IPS-NIHi11 (cell line): ENCODE data around the gene TAAR9.
"Not testable (repeated sequence)": the region's sequence is repeated elsewhere in the genome, so short reads cannot be mapped to it uniquely, and the experiment has no call there.

Experiments
- DNase-seq: peaks from one replicate; pipeline ENCODE4 v3.0.0; 2012; ENCODE audit warnings: mixed read lengths, low spot score

The TAAR9 gene

DNA sequence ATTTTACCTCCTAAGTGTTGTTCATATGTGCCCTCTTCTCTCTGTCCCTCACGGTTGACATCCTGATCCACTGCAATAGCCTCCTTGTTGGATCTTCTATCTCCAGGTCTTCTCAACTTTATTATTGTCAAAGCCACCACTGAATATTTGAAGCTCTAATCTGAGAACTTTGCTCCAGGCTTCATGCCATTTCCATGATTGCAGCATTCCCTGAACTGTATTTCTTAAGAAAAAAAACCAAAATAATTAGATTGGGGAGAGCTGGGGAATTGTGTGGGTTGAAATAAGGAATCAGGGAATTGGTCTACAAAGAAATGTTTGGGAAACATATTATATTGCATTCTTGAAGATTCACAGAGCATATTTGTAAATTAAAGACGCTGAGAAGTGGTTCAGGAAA lies 22.7 kb upstream of the TAAR9 start:
- DNase-seq, result no peak

DNA sequence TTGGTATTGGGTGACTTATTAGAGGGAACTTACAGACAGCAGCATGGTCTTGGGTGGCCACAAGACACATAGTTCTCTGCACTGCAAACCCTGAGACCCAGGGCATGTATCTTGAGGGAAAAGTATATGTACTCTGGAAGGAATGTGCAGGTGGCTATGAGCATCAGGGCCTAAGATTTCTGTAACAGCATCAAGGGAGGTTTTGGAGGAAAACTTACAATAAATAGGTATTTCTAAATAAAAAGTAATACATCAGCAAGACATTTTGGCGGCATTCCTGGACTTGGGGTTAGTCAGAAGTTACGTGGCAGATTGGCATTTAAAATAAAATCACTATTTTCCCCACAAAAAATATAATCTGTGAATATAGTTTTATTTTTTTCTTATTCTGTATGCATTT lies 17.1 kb upstream of the TAAR9 start:
- no peak for DNase-seq

DNA sequence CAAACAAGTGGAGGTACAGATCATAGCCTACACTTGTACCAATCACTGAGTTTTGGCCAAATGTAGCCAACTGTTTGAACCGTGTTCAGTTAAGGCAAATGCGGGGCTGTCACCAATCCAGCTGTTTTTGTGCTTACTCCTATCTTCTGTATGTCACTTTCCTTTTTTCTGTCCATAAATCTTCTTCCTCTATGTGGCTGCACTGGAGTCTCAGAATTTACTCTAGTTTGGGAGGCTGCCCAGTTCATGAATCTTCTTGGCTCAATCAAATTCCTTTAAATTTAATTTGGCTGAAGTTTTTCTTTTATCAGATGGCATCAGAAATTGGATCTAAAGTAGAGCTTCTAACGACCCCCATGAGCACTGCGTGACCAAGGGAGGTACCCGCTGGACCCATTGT lies 13.4 kb upstream of the TAAR9 start:
- DNase-seq, result no peak

DNA sequence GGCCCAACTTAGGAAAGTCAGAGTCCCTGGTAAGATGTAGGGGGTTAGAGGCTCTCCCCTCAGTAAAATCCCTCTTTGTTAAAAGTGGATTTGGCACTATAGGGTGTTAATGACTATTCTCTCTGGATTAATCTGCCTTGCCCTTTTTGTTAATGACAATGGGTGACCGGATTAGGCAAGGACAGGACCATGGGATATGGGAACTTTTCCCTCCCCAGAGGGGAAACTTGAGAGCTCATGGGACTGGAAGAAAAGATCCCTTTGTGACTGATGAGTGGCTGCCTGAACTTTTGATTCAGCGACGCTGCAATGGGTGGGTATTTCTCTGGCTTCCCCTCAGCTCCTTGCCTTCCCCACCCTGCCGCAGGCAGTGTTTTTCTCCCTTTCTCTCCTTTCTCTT lies 12.2 kb upstream of the TAAR9 start:
- no peak for DNase-seq

DNA sequence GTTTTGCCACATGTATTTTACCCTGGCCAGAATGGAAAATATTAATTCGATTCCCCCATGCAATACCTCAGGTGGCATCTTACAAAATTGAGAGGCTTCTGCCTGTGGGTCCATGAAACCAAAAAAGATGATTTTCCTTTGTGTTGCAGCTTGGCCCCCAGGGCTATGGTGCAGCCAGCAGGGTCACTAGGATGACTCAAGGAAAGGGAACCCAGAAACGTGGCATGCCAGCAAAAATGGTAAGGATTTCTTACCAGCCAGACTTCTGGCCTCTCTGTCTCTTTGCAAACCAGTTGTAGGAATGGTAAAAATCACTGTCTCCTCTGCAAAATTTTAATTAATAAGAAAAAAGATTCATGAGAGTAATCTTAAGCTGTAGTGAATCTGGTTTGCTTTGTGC lies 11.6 kb upstream of the TAAR9 start:
- DNase-seq, result no peak

DNA sequence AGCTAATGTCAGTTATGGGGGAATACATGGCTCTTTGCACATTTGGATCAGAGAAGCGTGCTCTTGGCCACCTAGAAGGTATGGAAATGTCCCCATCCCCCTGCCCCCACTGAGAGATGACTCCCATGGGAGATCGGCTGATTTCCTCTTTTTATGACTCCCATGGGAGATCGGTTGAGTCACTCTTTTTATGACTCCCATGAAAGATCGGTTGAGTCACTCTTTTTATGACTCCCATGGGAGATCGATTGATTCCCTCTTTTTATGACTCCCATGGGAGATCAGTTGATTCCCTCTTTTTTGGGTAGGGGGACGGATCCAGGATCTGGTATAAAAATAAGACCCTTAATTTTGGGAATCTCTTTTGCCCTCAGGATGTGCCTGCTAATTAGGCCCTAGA lies 10.3 kb upstream of the TAAR9 start:
- DNase-seq, result no peak

DNA sequence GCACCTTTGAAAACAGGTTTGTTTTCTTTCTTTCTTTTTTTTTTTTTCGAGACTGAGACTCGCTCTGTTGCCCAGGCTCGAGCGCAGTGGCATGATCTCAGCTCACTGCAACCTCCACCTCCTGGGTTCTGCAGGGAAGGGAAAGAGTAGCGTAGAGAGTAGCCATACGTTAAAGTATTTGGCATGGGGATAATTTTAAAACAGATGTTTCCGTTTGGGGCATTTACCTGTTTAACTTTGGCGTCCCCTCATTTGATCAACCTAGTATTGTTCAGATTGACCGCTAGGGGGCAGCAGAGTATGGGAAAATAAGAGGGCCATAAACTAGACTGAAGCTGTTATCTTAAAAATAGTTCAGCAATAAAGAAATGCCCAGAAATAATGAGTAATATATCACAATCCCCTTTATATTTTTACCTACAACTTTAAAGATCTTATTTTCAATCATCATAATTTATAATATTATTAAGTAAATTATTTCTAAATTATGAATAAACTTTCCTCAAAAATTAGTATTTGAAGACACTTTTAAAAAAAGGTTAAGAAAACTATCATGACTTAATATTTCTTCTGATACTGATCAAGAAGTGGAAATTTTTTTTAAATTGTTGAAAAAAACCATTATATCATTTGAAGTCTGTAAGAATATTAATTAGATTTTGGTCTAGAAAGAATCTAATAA lies 7.6 kb upstream of the TAAR9 start:
- peak; percentile 45 for DNase-seq

DNA sequence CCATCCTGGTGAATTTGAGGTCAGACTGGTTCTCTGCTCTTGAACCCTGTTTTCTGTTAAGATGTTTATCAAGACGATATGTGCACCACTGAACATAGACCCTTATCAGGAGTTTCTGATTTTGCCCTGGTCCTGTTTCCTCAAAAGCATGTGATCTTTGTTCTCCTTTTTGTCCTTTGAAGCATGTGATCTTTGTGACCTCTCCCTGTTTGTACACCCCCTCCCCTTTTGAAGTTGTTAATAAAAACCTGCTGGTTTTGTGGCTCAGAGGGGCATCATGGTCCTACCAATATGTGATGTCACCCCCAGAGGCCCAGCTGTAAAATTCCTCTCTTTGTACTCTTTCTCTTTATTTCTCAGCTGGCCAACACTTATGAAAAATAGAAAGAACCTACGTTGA lies 3.5 kb upstream of the TAAR9 start:
- DNase-seq, result not testable (repeated sequence)

DNA sequence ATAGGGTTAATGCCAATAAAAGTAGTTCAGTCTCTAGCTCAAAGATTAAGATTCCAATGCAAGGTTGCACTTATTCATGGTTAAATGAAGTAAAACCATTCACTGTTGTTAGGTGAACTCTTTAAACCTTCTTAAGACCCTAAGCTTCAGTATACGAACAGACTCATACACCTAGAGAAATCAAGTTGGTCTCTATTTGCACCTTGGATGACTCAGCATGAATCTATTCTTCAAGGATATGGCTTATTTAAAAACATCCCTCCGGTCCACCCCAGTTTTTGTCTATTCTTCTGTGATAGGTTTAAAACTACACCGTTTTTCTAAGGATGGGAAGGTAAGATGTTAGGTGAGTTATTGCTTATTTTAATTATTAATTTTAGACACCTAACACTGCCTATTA lies 932 bp upstream of the TAAR9 start:
- no peak for DNase-seq

DNA sequence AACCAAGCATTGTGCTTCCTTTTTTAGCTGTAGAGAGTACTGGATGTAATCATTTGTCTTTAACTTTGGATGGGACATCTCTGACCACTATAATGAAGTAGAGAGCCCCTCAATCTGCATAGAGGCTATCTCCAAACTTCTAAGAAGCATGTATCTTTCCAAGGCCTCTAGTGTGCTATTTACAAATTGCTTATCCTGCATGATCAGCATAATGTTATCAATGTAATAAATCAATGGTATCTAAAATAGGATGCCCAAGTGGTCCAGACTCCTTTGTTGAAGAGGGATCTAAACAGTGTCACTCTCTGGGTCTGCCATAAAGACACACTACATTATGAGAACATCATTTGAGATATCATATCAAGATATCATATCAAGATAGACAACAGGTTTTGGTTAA lies 6.7 kb downstream of the TAAR9 start:
- DNase-seq, result no peak

DNA sequence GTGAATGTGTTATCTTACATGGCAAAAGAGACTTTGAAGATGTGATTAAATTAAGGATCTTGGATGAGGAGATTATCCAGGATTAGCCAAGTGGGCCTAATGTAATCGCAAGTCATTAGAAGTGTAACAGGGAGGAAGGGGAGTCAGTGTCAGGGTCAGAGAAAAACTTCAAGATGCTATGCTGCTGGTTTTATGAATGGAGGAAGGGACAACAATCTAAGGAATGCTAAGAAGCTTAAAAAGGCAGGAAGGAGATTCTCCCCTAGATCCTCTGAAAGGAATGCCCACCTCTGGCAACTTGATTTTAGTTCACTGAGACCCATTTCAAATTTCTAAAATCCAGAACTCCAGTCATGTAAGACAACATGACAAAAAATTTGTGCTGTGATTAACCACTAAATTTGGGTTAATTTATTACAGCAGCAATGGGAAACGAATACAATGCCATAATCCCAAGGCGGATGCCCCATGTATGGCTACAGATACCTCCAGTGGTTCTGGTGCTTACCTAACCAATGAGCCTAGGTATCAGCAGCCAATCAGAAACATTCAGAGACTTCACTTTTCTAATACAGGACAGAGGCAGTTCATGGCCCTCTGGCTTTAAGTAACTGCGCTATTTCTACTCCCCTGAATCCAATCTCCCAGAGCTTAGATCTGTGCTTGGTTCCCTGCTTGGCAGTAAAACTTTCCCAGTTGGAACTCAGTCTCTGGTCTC lies 10.8 kb downstream of the TAAR9 start:
- no peak for DNase-seq

DNA sequence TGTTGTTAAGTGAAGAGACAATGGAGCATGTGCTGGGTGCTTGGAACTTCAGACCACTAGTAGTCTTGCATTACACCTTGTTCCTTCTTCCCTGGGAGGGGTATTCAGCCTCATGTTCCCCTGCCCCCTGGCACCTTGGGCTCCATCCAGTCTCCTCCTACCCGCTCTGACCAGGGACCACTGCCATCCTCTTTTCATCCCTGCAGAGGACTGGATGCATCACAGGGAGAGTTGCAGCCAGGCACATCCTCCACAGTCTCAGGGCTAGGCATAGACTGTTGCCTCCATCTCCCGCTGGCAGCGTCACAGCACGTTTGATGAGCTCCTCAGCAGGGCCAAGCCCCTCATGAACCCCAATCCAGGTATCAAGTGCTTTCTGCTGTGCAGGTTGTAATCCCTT lies 13.1 kb downstream of the TAAR9 start:
- no peak for DNase-seq

DNA sequence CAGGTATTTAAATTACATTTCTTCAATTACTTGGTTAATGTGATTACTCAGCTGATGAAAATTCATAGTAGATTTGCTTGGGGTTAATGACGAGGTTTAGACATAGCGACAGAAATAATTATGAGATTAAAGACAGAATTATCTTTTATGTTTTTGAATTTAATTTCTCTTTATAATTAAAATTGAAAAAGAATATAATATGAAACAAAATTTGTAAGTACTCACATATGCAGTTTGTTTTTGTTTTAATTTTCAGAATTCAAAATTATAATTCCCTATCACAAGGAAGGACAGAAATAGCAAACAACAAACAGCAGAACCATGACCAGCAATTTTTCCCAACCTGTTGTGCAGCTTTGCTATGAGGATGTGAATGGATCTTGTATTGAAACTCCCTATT lies 14.3 kb downstream of the TAAR9 start, which contains the start of gene TAAR8:
Gene TAAR8, plus strand, starts transcription at position 301 of the 400 bp plus-strand sequence. Its CDS starts 21 bp downstream, at position 322.
- no peak for DNase-seq

DNA sequence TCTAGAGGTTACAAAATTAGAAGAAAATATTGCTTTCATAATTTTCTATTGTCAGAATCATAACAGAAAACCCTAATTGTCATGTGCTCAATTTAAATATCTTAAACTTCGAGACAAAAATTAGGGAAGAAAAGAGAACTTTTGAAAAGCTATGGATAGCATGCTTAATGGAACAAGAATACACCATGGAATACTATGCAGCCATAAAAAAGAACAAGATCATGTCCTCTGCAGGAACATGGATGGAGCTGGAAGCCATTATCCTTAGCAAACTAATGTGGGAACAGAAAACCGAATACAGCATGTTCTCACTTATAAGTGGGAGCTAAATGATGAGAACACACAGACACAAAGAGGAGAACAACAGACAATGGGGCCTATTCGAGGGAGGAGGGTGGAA lies 22.0 kb downstream of the TAAR9 start:
- DNase-seq, result not testable (repeated sequence)

DNA sequence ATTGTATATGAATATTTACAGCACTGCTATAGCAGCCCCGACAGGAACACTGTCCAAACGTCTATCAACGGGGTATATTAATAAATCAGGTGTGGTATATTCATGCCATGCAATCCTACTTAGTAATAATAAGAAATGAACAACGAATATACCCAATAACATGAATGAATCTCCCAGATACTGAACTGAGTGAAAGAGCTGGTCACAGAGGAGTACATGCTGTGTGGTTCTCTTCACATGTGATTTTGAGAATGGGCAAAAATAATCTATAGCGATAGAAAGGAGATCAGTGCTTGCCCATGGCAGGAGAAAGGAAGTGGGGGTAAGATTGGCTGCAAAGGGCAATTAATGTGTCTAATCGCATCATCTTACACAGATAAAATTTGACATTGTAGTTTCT lies 28.3 kb downstream of the TAAR9 start:
- no peak for DNase-seq

DNA sequence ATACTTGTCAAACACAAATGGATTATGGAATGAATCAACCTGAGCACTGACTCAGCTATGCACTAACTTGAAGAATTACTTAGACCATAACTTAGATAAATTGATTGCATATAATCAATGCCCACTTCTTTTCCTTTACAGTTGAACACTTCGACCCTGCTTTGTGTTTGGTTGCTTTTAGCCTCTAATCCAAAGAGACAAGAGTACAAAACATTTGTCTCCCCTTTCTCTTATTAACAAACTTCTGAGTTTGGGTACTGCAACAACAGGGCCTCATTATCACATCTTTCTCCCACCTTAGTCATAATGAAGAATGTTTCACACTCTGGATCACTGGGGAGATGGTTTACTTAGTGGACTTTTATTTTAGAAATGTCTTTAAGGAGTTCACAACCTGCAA lies 29.5 kb downstream of the TAAR9 start:
- no peak for DNase-seq

DNA sequence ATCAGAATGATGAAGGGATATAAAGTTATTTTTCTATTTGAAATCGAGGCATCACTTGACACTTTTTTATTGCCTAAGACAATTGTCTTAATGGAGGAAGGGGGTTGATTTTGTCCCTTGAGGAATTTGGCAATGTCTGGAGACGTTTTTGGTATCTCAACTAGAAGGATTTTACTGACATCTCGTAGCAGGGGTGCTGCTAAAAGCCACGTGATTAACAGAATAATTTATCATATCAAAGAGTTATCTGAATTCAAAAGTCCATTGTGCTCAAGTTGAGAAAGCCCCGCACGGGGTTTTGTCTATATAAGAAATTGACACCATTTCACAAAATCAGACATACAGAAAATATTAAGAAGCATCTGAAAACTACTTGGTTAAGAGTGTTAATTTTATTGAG lies 30.5 kb downstream of the TAAR9 start:
- DNase-seq, result no peak

DNA sequence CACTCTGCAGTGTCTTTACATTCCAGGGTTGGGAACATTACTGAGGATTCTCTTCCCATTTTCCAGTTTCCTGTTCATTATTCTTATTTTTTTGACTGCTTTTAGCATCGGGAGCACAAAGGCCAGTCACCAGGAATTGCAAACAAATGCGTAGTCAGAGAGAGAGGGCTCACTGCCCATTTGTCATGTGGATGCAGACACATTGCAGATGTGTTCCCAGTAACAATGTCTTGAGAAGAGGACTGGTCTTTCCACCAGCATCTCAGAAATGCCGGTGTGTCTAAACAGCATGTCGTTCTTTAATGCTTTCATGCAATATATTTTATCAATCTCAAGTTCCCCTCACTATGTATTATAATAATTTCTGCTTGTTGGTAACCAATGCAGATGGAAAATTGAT lies 31.1 kb downstream of the TAAR9 start:
- peak; percentile 15 for DNase-seq

DNA sequence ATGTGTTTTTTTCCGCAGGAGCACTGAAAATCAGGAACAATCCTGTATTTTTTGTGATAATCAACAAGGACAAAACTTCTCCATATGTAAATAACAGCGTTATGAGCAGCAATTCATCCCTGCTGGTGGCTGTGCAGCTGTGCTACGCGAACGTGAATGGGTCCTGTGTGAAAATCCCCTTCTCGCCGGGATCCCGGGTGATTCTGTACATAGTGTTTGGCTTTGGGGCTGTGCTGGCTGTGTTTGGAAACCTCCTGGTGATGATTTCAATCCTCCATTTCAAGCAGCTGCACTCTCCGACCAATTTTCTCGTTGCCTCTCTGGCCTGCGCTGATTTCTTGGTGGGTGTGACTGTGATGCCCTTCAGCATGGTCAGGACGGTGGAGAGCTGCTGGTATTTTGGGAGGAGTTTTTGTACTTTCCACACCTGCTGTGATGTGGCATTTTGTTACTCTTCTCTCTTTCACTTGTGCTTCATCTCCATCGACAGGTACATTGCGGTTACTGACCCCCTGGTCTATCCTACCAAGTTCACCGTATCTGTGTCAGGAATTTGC lies 32.2 kb downstream of the TAAR9 start, which contains the start of gene TAAR6:
Gene TAAR6, plus strand, starts transcription at position 102 of the 557 bp plus-strand sequence. Its CDS starts 0 bp downstream, at position 102.
- no peak for DNase-seq

DNA sequence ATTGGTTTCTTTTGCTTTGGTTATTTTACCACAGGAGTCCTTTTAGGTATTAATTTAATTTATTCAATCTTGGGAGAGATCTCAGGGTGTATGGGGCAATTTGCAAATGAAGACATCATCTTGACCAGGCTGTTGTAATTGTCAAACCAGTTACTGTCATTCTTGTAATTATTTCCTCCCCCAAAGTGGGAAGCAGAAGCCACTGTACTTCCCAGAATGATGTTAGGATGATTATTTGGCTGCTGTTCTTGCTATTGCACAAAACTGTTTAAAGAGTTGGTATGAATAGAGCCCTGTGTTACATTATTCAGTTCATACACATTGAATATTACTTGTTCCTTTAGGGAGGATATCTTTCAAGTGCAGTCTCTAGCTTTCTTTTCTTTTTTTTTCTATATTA lies 33.7 kb downstream of the TAAR9 start:
- DNase-seq, result no peak

DNA sequence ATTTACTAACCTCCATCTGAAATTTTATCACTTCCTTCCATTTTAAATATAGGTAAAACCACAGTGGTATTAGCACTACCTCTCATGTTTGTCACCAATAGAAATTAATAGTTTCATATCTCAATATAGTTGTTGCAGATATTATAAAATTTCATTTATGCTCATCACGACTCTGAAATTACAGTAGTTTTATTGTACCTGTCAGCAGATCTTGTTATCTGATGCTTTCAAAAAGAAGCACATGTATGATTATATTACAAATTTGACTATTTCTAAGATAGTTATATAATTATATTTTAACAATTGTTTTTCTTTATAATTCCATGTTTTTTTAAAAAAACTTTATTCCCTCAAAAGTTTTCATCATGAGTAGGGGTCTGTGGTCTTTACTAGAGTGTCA lies 46.6 kb downstream of the TAAR9 start:
- no peak for DNase-seq

DNA sequence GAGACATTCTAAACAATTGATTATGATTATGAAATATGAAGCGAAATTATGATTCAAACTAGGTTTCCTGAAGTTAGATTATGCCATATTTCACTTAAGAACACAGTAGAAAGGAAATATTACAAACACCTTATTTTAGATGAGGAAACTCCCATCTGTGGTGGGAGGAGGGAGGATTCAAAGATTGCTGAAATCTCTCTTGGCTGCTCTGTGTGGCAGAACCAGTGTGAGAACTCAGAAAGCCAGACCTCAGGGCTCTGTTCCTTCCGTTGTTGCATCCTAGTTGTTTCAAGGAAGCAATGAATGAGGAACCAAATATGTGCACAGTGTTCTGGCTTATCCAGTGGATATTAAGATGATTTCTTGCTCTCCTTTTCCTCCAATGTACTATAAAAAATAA lies 49.3 kb downstream of the TAAR9 start:
- no peak for DNase-seq
